Glutamatergic neuron (in vitro differentiated cells): ENCODE results near the gene MALRD1. TPM values are rescaled to one million over a fixed set of nuclear protein-coding genes. Genes with fewer than 3 reads are reported as not detected.

ENCODE experiments used
- DNase-seq: peaks from one replicate; pipeline ENCODE4 v3.0.0; 2022
- H3K27ac Mint-ChIP-seq: one replicate; pipeline ENCODE4 v1.8.0; 2020; ENCODE audit warnings: mild to moderate bottlenecking, mixed read lengths, inconsistent platforms; ENCODE audit not compliant: unreplicated experiment
- H3K27me3 Mint-ChIP-seq: one replicate; pipeline ENCODE4 v1.8.0; 2020; ENCODE audit warnings: mild to moderate bottlenecking, moderate library complexity, mixed read lengths, inconsistent platforms; ENCODE audit not compliant: unreplicated experiment
- H3K36me3 Mint-ChIP-seq: one replicate; pipeline ENCODE4 v1.8.0; 2020; ENCODE audit warnings: mild to moderate bottlenecking, mixed read lengths, inconsistent platforms; ENCODE audit not compliant: unreplicated experiment
- H3K4me1 Mint-ChIP-seq: one replicate; pipeline ENCODE4 v1.8.0; 2020; ENCODE audit warnings: mild to moderate bottlenecking, low read depth, mixed read lengths, inconsistent platforms; ENCODE audit not compliant: unreplicated experiment
- H3K4me3 Mint-ChIP-seq: one replicate; pipeline ENCODE4 v1.8.0; 2020; ENCODE audit warnings: mild to moderate bottlenecking, mixed read lengths, inconsistent platforms; ENCODE audit not compliant: unreplicated experiment
- H3K9me3 Mint-ChIP-seq: one replicate; pipeline ENCODE4 v1.8.0; 2020; ENCODE audit warnings: mild to moderate bottlenecking, moderate library complexity, mixed read lengths, inconsistent platforms; ENCODE audit not compliant: unreplicated experiment
- total RNA-seq: library from RNA; stranded (reverse); fragmentation: NEBNext Ultra II Directional; extraction: Animal tissue kit (Norgen Biotek cat#: 25700); gene quantifications from one replicate; pipeline ENCODE4 v1.2.1, GENCODE V29; 2021; ENCODE audit not compliant: unreplicated experiment
- TF ChIP-seq, protein P1 (sequence below): fragments of 200-600 bp; sonication (generic); IDR thresholded peaks from one replicate; pipeline ENCODE4 v1.5.0; 2021; ENCODE audit not compliant: partially characterized antibody, unreplicated experiment

The MALRD1 gene
- total RNA-seq, 1 donor from 2014 or later, result 0.27 TPM

DNA sequence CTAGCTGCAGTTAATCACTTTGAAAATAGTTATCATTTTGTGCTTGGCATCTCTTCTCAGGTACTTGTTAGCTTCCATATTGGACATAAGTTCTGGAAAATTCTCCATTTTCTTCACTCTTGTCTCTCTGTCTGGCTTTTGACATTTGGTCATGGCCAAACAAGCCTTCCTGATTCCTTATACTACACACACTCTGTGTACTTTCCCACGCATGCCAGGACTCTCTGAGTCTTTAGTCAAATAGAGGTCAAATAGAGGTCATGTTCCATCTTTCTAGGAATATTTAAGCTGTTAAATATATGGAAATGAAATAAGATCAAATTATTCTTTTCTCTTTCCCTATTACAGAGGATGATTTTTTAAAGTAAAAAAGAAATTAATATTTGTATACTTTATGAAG, 532.1 kb downstream of the MALRD1 start:
- Mint-ChIP-seq H3K4me3 (no peak overlapping the region), H3K4me1 (no peaks in the 10 kb centered on the region)

DNA sequence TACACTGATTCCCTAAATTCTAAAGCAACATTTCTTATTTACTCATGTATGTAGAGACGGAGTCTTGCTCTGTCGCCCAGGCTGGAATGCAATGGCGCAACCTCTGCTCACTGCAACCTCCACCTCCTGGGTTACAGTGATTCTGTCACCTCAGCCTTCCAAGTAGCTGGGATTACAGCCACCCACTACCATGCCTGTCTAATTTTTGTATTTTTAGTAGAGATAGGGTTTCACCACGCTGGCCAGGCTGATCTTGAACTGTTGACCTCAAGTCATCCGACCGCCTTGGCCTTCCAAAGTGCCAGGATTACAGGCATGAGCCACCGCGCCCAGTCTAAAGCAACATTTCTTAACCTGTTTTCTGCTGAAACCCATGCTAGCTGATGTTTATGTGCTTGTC, 540.0 kb downstream of the MALRD1 start:
- DNase-seq, result no peak
- no peaks in the 10 kb centered on the region for H3K4me1 Mint-ChIP-seq
- no peak overlapping the region for H3K27ac Mint-ChIP-seq
- no peaks in the 10 kb centered on the region for H3K27me3 Mint-ChIP-seq
- peaks cover 3% of the 10 kb centered on the region for H3K9me3 Mint-ChIP-seq
- H3K36me3 Mint-ChIP-seq, result peaks cover 6% of the 10 kb centered on the region
- H3K4me3 Mint-ChIP-seq, result no peak overlapping the region
- TF ChIP-seq, protein P1, sequence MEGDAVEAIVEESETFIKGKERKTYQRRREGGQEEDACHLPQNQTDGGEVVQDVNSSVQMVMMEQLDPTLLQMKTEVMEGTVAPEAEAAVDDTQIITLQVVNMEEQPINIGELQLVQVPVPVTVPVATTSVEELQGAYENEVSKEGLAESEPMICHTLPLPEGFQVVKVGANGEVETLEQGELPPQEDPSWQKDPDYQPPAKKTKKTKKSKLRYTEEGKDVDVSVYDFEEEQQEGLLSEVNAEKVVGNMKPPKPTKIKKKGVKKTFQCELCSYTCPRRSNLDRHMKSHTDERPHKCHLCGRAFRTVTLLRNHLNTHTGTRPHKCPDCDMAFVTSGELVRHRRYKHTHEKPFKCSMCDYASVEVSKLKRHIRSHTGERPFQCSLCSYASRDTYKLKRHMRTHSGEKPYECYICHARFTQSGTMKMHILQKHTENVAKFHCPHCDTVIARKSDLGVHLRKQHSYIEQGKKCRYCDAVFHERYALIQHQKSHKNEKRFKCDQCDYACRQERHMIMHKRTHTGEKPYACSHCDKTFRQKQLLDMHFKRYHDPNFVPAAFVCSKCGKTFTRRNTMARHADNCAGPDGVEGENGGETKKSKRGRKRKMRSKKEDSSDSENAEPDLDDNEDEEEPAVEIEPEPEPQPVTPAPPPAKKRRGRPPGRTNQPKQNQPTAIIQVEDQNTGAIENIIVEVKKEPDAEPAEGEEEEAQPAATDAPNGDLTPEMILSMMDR, result no peak

More for the DNA sequence above, 532.1 kb downstream of the MALRD1 start:
- Mint-ChIP-seq H3K36me3 (no peaks in the 10 kb centered on the region), H3K27ac (no peak overlapping the region), H3K9me3 (no peaks in the 10 kb centered on the region), H3K27me3 (no peaks in the 10 kb centered on the region)
- no peak for DNase-seq
- TF ChIP-seq, protein P1, result no peak

DNA sequence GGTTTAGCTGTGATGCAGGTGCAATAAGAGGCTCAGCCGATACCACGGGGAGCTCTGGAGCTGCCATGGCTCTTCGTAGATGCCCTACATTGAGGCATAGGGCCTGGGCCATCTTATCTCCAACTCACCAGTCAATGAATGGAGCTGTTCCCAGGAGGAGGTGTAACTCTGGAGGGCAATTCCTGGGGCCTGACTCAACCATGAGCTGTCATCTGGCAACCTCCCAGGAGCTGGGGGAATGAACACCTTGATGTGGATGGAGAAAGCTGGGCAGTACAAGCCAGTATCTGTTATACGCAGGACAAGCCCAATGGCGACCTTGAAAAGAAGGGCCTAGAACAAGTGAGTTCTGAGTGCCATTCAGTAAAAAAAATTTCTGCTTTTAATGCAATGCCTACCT, 543.7 kb downstream of the MALRD1 start:
- TF ChIP-seq, protein P1, result no peak
- H3K36me3 Mint-ChIP-seq, result peaks cover 2% of the 10 kb centered on the region
- H3K27ac Mint-ChIP-seq, result no peak overlapping the region
- no peak overlapping the region for H3K4me3 Mint-ChIP-seq
- DNase-seq, result no peak
- no peaks in the 10 kb centered on the region for H3K4me1 Mint-ChIP-seq
- H3K27me3 Mint-ChIP-seq, result no peaks in the 10 kb centered on the region
- H3K9me3 Mint-ChIP-seq, result no peaks in the 10 kb centered on the region

DNA sequence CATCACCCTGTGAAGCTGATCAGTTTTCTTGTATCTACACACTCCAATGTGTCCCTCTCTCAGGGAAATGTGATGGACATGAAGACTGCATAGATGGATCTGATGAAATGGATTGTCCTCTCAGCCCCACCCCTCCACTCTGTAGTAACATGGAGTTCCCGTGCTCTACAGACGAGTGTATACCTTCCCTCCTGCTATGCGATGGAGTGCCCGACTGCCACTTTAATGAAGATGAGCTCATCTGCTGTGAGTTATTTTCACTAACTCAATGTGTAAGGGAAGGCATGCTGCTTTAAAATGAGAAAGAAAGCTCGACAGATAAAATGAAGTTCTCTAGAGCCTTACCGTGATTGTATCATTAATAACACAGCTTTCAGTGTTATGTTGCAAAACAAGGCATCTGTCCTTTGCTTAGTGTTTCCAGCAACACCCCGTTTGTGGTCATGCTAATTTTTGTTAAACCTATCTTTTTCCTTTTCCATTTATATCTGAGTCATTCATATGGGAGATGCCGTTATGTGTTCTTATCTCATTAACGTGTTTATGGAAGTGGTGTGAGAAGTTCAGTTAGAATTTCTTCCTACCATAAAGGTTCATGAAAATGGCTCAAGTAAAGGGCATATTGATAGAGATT, 546.7 kb downstream of the MALRD1 start:
- Mint-ChIP-seq H3K4me3 (no peak overlapping the region), H3K27me3 (no peaks in the 10 kb centered on the region), H3K36me3 (no peaks in the 10 kb centered on the region), H3K9me3 (no peaks in the 10 kb centered on the region), H3K4me1 (no peaks in the 10 kb centered on the region), H3K27ac (no peak overlapping the region)
- no peak for DNase-seq
- TF ChIP-seq, protein P1, result no peak

DNA sequence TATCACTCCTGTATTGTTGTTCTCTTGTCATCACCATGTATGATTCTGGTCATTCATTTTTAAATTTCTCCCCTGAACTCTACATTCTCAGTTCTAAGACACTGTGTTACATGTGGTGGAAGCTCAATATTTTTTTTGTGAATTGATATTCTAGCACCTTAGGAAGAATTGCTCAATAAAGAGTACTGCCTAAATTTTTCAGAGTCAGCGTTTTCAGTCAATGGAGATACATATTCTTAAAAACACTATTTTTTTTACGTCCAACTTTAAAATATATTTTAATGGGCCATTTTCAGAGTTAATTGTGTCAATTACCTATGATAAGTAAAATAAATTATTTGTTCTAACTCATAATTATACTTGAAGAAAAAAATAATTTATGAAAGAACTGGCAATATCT, 557.2 kb downstream of the MALRD1 start:
- no peaks in the 10 kb centered on the region for H3K36me3 Mint-ChIP-seq
- no peak for DNase-seq
- peaks cover 2% of the 10 kb centered on the region for H3K9me3 Mint-ChIP-seq
- no peaks in the 10 kb centered on the region for H3K4me1 Mint-ChIP-seq
- no peaks in the 10 kb centered on the region for H3K27me3 Mint-ChIP-seq
- no peak overlapping the region for H3K4me3 Mint-ChIP-seq
- no peak overlapping the region for H3K27ac Mint-ChIP-seq
- TF ChIP-seq, protein P1, result no peak
